GM11168 (cell line): ENCODE data around the gene TBCD.
"Not testable (repeated sequence)": the region's sequence is repeated elsewhere in the genome, so short reads cannot be mapped to it uniquely, and the experiment has no call there.

ENCODE experiments used
- in situ Hi-C: fragments of 300-500 bp; cut with MboI; formaldehyde crosslinking; loops from one replicate; pipeline ENCODE4 v1.12.0; 2022; ENCODE audit warnings: low sequenced_read_pairs; ENCODE audit not compliant: unreplicated experiment

Gene TBCD

DNA sequence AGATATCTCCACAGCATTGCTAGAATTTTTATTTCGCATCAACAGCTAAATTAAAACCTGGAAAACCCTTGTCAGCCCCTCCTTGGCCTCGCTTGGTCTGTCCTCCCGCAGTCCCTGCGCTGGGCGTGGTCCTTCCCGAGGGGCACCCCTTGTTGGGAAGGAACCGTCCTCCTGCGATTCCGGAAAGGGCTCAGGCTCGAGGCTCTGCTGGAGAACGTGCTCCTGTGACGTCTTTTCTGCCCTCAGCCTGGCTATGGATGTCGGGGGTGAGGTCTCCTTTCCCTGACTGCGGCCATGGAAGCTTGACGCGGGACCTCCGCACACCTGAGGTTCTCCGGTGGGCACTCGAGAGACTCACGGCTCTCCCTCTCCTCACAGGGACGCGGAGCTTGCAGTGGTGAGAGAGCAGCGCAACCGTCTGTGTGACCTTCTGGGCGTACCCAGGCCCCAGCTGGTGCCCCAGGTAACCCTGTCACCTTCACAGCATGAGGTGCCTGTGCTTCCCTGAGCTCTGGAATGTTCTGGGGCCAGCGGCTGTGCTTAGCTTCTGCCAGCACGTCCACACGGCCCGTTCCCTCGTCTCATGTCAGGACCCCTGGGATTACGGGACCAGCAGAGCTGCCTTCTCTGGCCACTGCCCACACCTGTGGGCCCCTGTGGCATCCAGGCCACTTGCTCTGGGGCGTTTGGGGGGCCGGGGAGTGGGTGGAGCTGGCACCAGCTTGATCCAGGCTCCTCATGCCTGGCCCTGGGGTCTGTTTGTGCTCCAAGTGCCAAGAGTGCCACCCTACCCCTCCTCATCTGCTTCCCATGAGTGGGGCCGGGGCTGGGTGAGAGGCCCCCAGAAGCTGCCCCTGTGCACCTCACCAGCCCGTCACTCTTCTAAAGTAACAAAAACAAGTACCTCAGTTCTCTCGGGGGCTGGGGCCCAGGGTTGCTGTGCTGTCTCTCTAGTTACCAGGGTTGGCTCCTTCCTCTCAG lies 189.4 kb downstream of the TBCD start:
- in situ Hi-C loops = no loop called here

- in situ Hi-C loops = no loop called here
Measured at GRCh38 chr17:82942166-82943130, 190.6 kb downstream of the TBCD start.

- in situ Hi-C loops = no loop called here
Measured at GRCh38 chr17:82943339-82943738, 191.5 kb downstream of the TBCD start.

- in situ Hi-C loops = no loop called here
Measured at GRCh38 chr17:82943751-82944150, 191.9 kb downstream of the TBCD start.

GRCh38 chr17:82944990-82945389 lies 193.1 kb downstream of the TBCD start:
- in situ Hi-C loops = no loop called here

GRCh38 chr17:82946081-82946480 lies 194.2 kb downstream of the TBCD start:
- in situ Hi-C loops = no loop called here

GRCh38 chr17:82947051-82947991 lies 195.5 kb downstream of the TBCD start:
- in situ Hi-C loops = no loop called here

DNA sequence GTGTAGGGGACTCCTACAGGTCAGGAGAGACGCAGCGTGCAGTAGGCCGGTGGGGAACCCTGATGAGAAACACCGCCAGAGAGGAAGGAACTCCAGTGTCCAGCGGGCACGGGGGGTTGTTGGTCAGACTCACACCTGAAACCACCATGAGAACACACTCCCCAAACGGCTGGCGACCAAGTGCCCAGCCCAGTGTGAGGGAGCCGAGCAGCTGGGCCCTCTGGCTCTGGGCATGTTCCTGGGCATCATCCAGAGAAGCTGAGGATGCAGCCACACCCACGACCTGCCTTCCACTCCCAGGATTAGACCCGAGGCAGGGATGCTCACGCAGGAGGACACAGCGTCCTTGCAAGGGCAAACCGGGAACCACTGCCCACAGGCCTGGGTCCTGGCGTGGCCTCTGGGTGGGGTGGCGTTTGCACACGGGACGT lies 196.2 kb downstream of the TBCD start:
- in situ Hi-C loops = no loop called here

DNA sequence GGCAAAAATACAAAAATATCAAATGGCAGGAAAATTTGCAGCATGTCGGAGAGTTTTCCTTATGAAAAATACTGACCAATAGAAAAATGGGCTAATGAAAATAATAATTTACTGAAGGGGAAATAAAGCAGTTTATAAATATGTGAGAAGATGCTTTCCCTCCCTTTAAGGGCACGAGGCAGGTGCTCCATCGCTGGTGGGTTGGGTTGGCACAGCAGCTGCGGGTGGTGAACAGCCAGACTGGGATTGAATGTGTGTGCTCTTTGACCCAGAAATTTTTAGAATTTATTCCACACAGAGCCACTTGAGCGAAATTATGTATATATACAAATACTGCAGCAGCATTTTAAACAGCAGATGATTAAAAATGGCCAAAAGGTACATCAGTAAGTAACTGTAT lies 197.1 kb downstream of the TBCD start:
- in situ Hi-C loops = no loop called here

DNA sequence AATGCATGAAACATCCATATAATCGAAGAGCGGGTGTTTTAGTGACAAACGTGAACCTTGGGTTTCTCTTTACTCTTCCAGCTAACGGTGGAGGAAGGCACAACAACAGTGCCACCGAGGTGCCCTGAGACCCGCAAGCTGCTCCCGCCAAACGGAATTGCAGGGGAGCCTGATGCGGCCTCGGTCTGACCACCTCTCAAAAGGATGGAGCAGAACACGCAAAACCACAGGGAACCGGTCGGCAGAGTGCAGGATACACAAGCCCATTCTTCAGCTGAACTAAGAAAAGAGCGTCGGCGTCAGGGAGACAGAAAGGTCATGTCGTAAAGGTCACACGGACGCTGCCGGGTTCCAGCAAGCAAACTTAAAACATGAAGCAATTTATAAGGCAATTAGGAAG lies 197.5 kb downstream of the TBCD start:
- in situ Hi-C loops = no loop called here

- in situ Hi-C loops = no loop called here
Measured at GRCh38 chr17:82949984-82950383, 198.1 kb downstream of the TBCD start.

DNA sequence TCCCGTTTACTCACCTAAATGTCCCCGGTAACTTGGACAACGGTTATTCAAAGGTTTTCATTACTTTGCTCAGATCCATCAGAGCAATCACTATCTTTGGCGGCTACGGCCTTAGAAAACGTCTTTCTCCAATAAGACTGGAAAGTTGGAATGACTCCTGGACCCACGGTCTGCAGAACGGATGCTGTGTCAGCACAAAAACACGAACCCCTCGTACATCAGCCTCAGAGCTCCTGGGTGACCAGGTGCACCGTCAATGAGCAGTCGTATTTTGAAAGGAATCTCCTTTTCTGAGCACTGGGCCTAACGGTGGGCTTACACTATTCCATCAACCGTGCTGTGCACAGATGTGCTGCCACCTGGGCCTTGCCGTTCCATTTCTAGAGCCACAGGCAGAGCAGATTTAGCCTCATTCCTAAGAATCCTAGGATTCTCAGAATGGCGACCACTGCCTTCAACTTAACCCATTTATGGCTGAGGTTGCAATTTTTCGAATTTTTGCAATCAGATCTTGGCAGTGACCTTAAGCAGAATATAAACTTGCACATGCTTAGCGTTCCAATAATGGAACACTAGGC lies 198.7 kb downstream of the TBCD start:
- in situ Hi-C loops = no loop called here

DNA sequence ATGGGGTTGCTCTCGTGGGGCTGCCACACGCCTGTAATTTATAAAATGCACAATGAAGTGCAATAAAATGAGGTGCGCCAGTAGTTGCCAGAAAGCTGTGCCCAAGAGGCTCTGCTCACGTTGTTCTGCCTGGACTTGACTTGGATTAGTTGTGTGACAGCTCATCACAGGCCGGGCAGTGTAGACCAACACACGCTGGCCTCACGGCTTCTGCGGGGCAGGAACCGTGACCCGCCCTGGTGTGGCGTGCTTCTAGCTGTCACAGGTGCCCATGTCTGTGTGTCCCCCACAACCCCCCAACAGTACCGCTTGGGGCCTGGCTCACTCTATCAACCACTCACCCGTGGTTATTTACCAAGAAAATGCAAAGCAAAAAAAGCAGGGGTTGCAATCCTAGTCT lies 200.2 kb downstream of the TBCD start:
- in situ Hi-C loops = no loop called here

GRCh38 chr17:82955106-82955505 lies 203.2 kb downstream of the TBCD start:
- in situ Hi-C loops = not testable (repeated sequence)

DNA sequence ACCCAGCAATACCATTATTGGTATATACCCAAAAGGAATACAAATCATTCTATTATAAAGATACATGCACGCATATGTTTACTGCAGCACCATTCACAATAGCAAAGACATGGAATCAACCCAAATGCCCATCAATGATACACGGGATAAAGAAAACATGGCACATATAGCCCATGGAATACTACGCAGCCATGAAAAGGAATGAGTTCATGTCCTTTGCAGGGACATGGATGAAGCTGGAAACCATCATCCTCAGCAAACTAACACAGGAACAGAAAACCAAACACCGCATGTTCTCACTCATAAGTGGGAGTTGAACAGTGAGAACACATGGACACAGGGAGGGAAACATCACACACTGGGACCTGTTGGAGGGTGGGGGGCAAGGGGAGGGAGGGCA lies 203.8 kb downstream of the TBCD start:
- in situ Hi-C loops = not testable (repeated sequence)

GRCh38 chr17:82956146-82956725 lies 204.4 kb downstream of the TBCD start:
- in situ Hi-C loops = no loop called here

GRCh38 chr17:82956726-82957468 lies 205.0 kb downstream of the TBCD start:
- in situ Hi-C loops = no loop called here

GRCh38 chr17:82957469-82957795 lies 205.6 kb downstream of the TBCD start:
- in situ Hi-C loops = no loop called here
